Measurements from ENCODE around the gene KDM2A.

The KDM2A gene

DNA sequence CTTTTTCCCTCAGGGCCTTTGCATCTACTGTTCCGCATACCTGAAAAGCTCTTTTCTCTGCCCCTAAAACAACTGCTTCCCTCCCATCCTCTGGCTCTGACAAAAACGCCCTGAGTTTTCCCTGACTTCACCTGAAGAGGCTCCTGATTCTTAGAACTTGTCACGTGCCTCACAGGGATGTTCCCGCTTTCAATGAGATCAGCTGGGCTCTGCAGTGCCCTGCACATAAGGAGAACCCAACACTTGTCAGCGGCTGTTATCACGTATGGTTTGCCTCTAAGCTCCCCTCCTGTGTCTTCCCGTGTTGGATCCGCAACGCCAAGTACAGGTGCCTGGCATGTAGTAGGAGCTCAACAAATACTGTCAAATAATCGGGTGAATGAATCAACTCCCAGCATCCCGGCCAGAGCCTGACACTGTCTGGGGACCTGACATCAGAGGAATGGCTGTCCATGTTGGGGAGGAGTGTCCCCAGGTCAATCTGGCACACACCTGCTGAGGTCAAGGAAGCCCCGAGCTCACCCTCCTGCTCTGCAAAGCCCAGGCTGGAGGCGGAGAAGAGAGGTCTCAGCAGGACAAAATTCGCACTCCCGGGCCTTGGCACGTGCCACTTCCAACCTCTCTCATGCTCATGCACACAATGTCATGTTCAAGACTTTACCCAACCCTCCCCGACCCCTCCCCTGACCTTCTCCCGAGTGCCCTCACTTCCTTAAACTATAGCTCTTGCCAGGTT lies 143.1 kb downstream of the KDM2A start:
- DNase-seq (ENCODE audit: low read depth) = no peak

DNA sequence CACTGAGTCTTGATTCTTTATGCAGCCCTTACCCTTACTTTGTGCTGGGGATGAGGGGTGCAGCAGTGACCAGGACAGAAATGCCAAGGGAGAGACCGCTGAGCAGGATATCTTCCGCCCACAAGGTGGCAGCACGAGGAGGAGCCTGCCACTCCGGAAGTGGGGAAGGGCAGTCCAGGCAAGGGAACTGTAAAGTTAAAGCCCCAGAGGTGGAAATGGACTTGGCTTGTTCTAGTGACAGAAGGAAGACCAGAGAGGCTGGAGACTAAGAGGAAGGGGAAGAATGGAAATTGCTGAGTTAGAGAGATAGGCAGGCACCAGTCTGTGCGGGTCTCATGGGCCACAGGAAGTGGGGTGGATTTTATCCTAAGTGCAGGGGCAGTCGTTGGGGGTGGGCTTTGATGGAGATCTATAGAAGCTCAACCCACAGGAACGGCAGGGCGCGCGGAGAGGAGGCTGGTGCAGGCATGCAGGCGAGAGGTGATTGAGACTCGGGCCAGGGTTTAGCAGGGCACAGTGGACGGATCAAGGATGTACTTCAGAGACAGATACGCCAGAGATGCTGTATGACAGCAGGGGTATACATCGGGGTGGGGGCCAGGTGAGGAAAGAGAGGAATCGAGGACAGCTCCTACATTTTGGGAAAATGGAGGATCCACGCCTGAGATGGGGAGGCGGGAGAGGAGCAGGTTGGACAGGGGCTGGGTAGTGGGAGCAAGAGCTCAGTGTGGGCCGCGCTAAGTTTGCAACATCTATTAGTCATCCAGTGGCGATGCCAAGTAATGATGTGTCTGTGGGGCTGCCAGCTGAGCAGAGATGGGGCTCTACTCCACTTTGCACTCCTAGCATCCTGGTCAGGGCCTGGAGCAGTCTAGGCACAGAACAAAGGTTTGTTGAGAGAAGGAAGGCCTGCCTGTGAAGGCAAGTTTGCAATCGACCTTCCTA lies 143.9 kb downstream of the KDM2A start:
- no peak for DNase-seq (ENCODE audit: low read depth)

DNA sequence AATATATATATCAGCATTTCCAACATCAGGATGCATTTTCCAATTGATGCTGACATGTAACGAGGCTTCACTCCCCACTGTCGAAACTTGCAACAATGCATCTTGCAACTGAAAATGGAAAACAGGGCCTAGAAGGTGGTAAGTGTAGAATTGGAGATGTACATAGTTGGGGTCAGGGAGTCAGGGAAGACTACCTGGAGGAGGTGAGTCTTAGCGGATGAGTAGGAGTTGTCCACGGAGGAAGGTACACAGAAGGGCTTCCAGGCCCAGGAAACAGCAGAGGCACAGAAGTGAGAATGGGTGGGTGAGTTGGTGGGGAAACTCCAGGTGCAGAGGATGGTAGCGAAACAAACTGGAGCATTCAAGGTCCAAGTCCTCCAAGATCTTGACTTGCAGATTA lies 145.2 kb downstream of the KDM2A start:
- no peak for DNase-seq (ENCODE audit: low read depth)

DNA sequence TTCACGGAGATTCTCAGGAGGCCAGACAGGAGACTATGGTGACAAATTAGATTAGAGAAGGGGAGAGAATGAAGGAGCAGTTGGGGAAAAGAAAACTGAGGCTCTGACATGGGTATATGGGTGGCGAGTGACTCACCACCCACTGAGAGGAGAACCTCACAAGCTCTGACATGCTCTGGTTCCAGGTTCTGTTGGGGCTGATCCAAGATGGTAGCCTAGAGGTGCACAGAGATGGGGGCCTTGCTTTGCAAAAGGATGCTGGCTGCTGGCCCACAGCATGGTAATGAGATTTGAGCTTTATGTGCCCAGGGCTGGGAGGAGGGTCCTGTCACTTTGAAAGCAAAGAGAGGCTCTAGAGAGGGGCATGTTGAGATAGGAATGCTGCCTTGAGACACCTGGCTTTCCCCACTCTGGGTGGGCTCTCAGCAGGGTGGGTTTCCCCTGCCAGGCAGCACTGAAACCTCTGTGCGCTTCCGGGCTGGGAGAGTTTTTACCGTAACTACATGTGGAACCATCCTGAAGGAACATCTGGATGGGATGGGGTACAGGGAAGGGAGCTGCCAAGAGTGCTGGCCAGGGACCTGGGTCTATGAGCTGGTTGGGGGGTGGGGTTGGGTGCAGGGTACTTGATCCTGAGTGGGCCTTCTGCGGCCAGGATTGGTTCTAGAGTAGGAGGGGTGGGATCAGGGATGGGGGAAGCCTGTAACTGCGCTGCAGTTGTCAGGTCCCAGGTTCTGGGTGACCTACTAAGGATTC lies 146.0 kb downstream of the KDM2A start:
- no peak for DNase-seq (ENCODE audit: low read depth)

DNA sequence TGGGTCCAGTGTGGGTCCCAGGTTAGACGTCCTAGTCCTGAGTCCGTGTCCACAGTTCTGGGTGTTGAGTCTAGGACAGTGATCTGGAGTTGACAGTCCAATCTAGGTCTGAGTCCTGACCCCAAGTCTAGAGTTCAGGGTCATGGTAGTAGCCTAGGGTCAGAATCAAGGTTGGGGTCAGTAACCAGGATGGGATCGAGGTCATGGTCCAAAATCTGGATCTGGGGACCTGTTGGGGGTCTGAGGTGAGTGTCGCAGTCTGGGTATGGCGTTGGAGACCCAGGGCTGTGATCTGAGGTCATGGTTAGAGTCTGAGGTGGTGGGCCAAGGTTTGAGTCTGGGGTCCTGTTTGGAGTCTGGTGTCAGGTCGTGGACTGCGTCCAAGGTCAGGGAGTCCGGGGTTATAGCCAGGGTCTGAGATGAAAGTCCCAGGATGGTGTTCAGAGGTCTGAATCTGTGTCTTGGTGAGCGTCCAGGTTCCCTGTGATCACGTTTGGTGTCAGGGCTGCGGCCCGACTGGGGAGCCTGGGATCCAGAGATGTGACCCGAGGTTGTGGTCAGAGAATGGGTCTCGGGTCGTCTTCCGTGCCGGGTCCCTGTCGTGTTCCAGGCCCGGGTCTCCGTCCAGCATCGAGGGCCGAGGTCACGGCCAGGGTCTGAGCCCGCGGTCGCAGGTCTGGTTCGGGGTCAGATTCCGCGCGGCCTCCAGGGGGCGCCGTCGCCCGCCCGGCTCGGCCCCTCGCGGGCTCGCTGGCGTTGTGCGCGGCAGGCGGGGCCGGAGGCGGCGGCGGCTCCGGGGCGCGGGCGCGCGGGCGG lies 146.8 kb downstream of the KDM2A start:
- DNase-seq (ENCODE audit: low read depth) = peak; percentile 68

DNA sequence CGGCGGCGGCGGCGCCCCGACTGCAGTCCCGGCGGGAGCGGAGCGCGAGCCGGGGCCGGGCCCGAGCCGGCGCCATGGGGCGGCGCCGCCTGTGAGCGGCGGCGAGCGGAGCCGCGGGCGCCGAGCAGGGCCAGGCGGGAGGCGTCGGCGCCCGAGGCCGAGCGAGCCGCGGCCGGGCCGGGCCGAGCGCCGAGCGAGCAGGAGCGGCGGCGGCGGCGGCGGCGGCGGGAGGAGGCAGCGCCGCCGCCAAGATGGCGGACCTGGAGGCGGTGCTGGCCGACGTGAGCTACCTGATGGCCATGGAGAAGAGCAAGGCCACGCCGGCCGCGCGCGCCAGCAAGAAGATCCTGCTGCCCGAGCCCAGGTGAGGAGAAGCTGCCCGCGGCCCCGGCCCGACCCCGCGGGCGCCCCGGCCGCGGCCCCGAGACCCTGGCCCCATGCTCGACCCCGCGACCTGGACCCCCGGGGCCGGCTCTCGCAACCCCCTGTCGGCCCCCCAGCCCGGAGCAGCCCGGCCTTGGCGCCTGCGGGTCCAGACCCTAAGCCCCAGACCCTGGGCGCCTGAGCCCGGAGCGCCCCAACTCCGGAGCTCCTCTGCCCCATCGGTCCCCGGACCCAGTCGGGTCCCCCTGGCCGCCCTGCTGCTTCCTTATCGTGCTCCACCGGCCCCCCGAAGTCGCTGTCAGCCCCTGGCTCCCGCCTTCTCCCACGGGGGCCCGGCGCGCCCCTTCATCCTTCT lies 147.6 kb downstream of the KDM2A start, which contains the start of gene GRK2:
Gene GRK2, plus strand, starts transcription at position 25 of the 739 bp plus-strand sequence. Its CDS starts 227 bp downstream, at position 252.
- DNase-seq (ENCODE audit: low read depth) = no peak

DNA sequence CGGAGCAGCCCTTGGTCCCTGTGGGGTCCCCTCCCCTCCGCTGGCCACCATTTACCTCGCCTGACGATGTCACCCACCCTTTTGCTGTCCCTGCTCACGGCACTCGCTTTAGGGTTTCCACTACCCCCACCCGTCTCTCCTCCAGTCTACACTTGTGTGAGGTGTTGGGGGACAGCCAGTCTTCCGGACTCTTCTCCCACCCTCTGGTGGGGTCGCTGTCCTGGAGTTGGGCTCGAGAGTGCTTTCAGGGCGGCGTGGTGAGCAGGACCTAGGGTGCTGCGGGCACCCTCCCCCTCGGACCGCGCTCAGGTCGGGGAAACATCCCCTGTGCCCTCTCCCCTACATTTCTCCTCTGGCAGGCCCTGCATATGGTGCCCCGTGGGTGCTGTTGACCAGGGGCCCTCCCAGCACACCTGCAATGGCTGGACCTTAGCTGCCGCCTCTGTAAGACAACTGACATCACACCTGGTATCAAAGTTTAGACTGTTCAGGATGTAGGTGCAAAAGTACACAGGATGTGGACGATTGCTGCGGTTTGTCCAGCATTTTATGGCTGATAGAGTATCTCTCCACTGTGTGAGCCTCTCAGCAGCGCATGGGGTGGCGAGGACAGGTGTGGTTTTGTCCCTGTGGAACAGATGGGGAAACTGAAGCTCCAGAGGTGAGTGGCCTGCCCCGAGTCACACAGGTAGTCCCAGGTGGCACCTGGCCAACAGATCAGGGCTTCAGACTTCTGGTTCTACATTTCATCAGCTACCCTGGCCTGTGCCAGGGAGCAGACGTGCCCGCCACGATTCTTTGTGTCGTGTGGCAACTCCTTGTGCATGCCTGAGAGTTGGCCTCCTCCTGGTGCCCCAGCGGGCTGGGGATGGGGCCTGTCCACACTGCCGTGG lies 148.4 kb downstream of the KDM2A start:
- no peak for DNase-seq (ENCODE audit: low read depth)

DNA sequence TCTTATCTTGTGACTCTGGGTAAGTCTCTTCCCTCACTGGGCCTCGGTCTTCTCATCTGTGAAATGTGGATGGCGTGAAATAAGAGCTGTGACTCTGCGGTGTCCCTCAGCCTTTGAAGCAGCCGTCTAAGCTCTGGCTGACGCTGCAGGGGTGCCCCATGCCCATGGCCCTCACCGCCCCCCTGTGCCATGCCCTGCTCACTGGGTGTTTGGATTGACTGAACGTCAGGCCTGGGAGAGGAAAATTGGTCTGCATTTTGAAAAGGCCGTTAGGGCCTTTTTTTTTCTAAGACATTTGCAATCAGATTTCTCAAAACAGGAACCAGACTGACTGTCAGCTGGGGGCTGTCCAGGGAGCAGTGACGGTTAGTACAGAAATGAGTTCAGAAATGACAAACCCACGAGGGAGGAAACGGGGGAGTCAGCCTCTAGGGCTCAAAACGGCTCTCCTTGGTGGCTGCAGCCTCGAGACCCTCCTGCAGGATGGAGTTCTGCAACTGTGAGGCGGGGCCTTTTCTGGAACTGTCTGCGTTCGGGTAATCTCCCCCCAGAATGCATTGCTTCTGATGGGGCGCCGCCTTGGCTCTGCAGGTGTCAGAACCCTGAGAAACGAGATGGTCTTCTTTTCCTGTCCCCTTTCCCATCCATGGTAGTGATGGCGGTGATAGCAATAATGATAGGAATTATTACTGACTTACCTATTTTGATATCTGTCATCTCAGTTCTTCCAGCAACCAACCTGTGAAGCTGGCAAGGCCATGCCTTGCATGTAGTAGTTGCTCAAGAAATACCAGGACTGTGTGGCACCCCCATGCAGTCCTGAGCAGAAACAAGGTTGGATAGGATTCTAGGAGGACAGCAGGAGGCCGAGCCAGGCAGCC lies 149.3 kb downstream of the KDM2A start:
- no peak for DNase-seq (ENCODE audit: low read depth)

DNA sequence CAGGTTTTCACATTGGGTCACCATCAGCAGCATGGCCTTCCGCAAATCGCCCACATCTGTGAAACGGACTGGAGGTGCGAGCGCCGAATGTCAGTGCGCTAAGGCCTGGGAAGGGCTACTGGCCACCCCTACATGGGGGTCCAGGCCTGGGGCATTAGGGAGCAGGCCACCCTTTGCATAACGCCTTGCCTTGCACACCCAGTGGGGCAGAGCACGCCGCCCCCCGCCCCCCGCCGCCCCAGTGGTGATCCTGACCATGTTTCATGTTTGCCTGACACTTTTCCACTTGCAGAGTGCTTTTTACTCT lies 149.9 kb downstream of the KDM2A start:
- DNase-seq (ENCODE audit: low read depth) = no peak

DNA sequence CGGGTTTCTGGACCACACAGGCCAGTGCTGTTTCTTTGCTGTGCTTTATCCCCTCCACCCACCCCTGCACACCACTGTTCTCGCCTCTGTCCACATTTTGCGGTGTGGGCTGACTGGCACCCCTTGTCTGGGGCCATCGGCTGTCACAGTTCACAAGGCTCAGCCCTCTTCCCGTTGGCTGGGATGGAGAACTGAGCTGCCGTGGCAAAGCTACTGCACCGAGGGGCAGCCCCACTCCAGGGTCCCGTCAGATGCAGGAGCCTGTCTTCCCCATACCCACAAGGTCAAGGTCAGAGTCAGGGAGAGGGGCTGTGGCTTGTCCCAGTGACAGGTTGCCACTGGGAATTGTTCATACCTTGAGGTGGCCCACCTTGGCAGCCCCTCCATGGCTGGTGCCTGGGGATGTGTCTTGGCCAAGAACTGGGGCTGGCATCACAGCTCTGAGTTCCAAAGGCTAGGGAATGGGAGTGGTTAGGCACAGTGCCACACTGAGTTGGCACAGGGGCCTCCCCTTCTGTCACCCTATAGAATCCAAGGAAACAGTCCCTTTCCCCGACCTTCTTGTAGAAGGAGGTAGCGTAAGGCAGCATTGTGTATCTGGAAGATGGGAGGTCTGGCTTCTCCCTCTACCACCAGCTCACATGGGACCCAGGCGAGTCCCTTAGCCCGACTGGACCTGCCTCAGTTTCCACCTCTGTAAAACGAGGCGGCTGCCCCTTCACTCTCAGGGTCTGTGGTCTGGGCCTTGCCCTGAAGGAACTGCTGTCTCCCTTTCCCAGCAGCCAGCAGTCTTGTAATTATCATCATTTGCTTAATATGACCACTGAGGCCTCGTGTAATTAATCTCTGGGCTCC lies 150.6 kb downstream of the KDM2A start:
- DNase-seq (ENCODE audit: low read depth) = no peak

DNA sequence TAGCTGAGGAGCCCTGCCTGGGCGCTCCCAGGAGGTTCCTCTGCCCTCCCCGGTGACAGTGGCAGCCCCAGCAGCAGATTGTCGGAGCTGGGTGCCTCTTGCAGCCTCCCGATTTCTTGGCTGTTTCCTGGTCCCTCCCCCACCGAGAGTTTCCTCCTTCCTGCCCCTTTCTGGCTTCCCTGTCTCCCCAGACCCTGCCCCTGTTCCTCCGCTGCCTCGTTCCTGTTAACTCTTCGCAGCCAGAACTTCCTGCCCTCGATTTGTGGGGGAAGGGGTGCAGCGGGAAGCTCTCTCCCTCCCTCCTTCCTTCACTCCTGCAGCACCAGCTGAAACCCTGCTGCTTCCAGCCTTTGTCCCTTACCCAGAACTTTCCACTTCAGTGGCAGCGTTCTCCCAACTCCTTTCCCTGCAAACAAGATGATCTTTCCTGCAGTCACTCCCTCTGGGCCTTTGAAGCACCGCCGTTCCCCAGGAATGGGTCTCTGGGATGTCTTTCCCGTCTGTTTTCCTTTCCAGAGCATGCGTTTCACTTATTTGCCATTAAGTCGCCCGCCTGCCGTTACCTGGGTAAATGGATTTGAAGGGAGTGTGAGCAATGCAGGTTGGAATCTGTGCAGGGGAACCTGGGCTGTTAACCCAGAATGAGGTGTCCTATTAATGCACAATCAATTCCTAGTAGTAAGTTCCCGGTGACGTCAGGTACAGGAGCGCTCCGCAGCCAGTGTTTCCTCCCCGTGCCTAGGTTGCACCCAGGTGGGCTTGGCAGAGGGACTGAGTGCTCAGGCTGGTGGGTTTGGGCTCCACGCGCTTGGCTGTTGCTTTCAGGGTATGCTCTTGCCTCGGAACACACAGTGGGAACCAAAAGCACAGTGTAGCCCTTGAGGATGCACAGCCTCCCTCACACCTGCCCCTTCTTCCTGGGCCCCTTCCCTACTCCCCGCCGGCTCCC lies 151.5 kb downstream of the KDM2A start:
- DNase-seq (ENCODE audit: low read depth) = no peak

DNA sequence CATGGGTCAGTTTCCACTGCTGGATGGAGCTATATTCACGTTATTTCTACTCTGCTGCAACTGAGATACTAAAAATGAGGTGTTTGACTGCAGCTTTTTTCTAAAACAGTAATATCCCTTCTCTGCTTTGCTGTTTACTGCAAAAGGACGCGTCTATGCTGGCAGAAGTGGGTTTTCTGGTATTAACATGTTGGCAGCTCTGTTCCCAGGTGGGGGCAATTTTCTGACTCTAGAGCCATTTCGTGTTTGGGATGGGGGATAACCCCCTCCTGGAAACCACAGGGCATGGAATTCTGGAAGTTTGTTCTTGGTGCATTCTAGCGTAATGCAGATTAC lies 152.1 kb downstream of the KDM2A start:
- DNase-seq (ENCODE audit: low read depth) = no peak

DNA sequence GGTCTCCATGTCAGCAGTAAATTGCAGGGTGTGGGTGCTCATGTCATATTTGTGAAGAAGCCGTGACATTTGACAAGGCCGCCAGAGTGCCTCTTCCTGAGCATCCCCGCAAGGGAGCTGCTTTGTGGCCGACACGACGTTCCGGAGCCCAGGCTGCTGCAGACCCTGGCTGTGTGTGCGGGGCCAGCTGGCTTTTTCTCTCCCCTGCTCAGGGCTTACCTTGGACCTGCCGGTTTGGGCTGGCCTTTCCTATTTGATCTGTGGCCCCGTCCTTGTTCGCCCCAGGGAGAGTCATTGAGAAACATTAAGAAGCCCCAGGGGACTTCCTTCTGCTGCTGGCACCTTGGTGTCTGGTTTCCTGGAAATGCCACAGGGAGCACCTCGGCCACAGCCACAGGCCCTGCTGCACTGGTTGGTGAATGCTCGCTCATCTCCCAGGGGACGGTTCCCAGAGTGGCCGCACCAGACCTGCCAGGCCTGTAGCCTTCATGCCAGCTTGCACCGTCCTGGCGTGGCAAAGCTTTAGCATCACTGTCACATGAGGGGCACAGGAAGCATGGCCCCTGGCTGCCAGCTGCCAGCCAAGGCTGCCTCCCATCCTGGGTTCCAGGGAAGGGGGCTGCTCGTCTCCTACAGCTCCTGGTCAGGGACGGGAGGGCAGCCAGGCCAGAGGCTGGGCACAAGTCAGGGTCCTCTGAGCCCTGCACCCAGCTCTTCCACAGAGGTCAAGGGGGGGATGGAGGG lies 152.7 kb downstream of the KDM2A start:
- DNase-seq (ENCODE audit: low read depth) = no peak

DNA sequence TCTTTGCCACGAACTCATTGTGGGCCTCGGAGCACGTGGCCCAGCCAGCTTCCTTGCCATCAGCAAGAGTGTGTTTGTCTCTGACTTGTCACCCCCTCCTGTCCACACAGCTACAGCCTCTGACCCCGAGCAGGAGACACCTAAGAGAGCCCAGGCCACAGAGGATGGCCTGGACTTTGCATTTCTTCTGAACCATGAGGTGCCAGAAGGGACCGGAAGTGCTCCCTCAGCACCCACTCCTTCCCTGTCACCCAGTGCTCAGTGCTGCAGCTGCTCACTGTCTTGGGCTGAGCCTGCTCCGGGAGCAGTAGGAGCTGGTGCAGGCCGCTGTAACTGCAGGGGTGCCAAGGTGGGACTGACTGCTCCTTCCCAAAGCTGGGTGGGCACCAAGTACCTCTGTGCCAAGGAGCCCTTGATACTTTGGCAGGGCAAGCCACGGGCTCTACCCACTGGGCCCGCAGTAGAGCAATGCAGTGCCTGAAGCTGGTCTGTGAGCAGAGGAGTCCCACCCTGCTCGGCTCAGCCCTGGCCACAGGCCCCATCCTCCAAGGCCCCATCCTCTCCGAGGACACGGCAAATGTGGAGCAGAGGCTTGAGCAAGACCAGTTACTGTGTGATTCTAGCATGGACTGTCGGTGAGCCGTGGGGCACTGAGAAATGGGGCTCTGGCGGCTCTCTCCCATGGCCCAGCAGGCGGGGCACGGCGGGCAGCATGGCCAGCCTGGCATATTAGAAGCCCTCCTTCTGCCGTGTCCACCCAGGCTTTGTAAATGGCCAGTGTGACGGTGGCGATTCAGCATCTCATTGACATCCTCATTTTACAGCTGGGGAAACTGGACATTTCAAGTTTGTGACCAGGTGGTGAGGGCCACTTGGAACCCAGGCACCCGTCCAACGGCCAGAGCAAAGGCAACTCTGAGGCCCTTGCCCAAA lies 153.5 kb downstream of the KDM2A start:
- DNase-seq (ENCODE audit: low read depth) = no peak

Data from activated gamma-delta T cell treated with anti-CD3 and anti-CD28 coated beads, Interleukin-2, amount 50 U/mL, for 16 hours (primary cell).